Erythroblast (primary cell): ENCODE results near the gene HS3ST5.

Source experiments
- GATA1 ChIP-seq: IDR thresholded peaks from 2 replicates; pipeline ENCODE4 v1.6.1; 2011; ENCODE audit warnings: low read depth, mild to moderate bottlenecking, control low read depth, low read length, moderate library complexity
- POLR2A ChIP-seq: IDR thresholded peaks from 2 replicates; pipeline ENCODE4 v1.6.1; 2011; ENCODE audit warnings: mild to moderate bottlenecking, low read length

DNA sequence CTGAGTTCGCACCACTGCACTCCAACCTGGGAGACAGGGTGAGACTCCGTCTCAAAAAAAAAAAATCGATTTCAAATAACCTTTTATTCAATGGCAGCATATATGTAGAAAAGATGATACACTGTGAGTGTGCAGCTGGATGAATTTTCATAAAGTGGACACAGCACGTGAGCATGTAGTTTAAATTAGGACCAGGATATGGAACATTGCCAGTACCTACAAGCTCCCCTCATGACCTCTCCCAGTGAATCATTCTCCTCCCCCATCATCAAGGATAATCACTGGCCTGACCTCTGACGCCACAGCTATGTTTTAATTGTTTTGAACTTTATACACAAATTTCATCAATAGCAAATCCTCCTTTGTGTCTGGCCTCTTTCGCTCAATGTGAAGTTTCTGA, 318.1 kb downstream of the HS3ST5 start:
- no peak for TF ChIP-seq GATA1
- no peak for TF ChIP-seq POLR2A
